SH-SY5Y (cell line): ENCODE results near the gene SNX22.

Experiments used
- GATA2 ChIP-seq: IDR thresholded peaks from 2 replicates; pipeline ENCODE4 v1.6.1; 2011; ENCODE audit warnings: mild to moderate bottlenecking, low read depth, low read length
- GATA3 ChIP-seq: IDR thresholded peaks from 2 replicates; pipeline ENCODE4 v1.6.1; 2011; ENCODE audit warnings: low read depth, mild to moderate bottlenecking, low read length, moderate library complexity

DNA sequence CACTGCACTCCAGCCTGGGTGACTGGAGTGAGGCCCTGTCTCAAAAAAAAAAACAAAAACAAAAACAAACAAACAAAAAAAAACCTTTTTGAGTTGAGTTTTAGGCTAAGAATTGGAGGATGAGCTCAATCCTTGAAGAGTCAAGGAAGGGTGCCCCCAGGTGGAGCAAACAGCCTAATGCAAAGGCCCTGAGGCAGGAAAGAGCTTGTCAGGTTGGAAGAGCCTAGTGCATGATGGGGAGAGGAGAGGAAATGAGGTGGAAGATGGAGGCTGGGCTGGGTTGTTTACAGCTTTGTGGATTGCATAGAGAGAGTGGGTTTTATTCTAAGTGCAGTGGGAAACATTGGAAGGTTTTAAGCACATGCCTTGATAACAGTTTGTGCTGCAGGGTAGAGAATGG lies 2.1 kb upstream of the SNX22 start:
- no peak for TF ChIP-seq GATA2
- no peak for TF ChIP-seq GATA3
